NCI-H748 treated with DMSO at 0.1 percent for 48 hours (cell line): ENCODE results near the gene CRYBA1.
"Not testable (repeated sequence)": the region's sequence is repeated elsewhere in the genome, so short reads cannot be mapped to it uniquely, and the experiment has no call there.

ENCODE experiments used
- DNase-seq: peaks from one replicate; lab custom pipeline; 2025; lab: John Stamatoyannopoulos, UW

The CRYBA1 gene

GRCh38 chr17:29238133-29238850 is 8.4 kb upstream of the CRYBA1 start:
- no peak for DNase-seq

- DNase-seq, result no peak
Observed at GRCh38 chr17:29240477-29240876, 6.2 kb upstream of the CRYBA1 start.

GRCh38 chr17:29240968-29241963 is 5.4 kb upstream of the CRYBA1 start:
- DNase-seq, result no peak

GRCh38 chr17:29242051-29242450 is 4.6 kb upstream of the CRYBA1 start:
- DNase-seq, result no peak

- no peak for DNase-seq
Observed at GRCh38 chr17:29242790-29243189, 3.9 kb upstream of the CRYBA1 start.

GRCh38 chr17:29243792-29244191 is 2.9 kb upstream of the CRYBA1 start:
- no peak for DNase-seq

GRCh38 chr17:29245401-29245800 is 1.3 kb upstream of the CRYBA1 start:
- no peak for DNase-seq

- DNase-seq, result no peak
Observed at GRCh38 chr17:29247219-29247618, 560 bp downstream of the CRYBA1 start.

- no peak for DNase-seq
Observed at GRCh38 chr17:29248845-29249244, 2.2 kb downstream of the CRYBA1 start.

GRCh38 chr17:29250666-29251065 is 4.0 kb downstream of the CRYBA1 start:
- no peak for DNase-seq

GRCh38 chr17:29251184-29251583 is 4.5 kb downstream of the CRYBA1 start:
- no peak for DNase-seq

GRCh38 chr17:29252101-29252791 is 5.6 kb downstream of the CRYBA1 start:
- no peak for DNase-seq

GRCh38 chr17:29253037-29253436 is 6.4 kb downstream of the CRYBA1 start:
- DNase-seq, result no peak

- no peak for DNase-seq
Observed at GRCh38 chr17:29255926-29256522, 9.4 kb downstream of the CRYBA1 start.

GRCh38 chr17:29256735-29257466 is 10.2 kb downstream of the CRYBA1 start:
- DNase-seq, result no peak

- DNase-seq, result no peak
Observed at GRCh38 chr17:29257756-29258155, 11.1 kb downstream of the CRYBA1 start.

GRCh38 chr17:29263916-29264315 is 17.3 kb downstream of the CRYBA1 start:
- DNase-seq, result no peak

GRCh38 chr17:29271980-29272379 is 25.3 kb downstream of the CRYBA1 start:
- DNase-seq, result not testable (repeated sequence)

GRCh38 chr17:29273924-29274323 is 27.3 kb downstream of the CRYBA1 start:
- DNase-seq, result no peak

- DNase-seq, result no peak
Observed at GRCh38 chr17:29278692-29279091, 32.0 kb downstream of the CRYBA1 start.

GRCh38 chr17:29279397-29280070 is 32.9 kb downstream of the CRYBA1 start:
- no peak for DNase-seq
